ENCODE data around the gene DEGS2.
A peak's percentile ranks its signal among the peaks of the same experiment; 100 is the strongest.

The DEGS2 gene

GRCh38 chr14:100147691-100148464, 11.6 kb downstream of the DEGS2 start:
- DNase-seq: no peak

- DNase-seq: peak in 1 of 3 donors; percentile 23
Observed at GRCh38 chr14:100147181-100147631, 12.2 kb downstream of the DEGS2 start.

GRCh38 chr14:100146531-100147091, 12.8 kb downstream of the DEGS2 start:
- DNase-seq: peak in 1 of 3 donors; percentile 17

- DNase-seq: no peak
Observed at GRCh38 chr14:100145682-100146464, 13.6 kb downstream of the DEGS2 start.

- no peak for DNase-seq
Observed at GRCh38 chr14:100144996-100145646, 14.3 kb downstream of the DEGS2 start.

GRCh38 chr14:100144645-100144995, 14.8 kb downstream of the DEGS2 start:
- DNase-seq: no peak

GRCh38 chr14:100143934-100144333, 15.5 kb downstream of the DEGS2 start:
- no peak for DNase-seq

- DNase-seq: no peak
Observed at GRCh38 chr14:100143523-100143922, 15.9 kb downstream of the DEGS2 start.

- no peak for DNase-seq
Observed at GRCh38 chr14:100142073-100143040, 17.1 kb downstream of the DEGS2 start.

- no peak for DNase-seq
Observed at GRCh38 chr14:100141098-100141497, 18.3 kb downstream of the DEGS2 start.

GRCh38 chr14:100140452-100141078, 18.9 kb downstream of the DEGS2 start:
- DNase-seq: no peak

- no peak for DNase-seq
Observed at GRCh38 chr14:100138955-100139354, 20.5 kb downstream of the DEGS2 start.

GRCh38 chr14:100138082-100138787, 21.2 kb downstream of the DEGS2 start:
- no peak for DNase-seq

- DNase-seq: no peak
Observed at GRCh38 chr14:100137173-100137572, 22.3 kb downstream of the DEGS2 start.

- DNase-seq: no peak
Observed at GRCh38 chr14:100135784-100136183, 23.7 kb downstream of the DEGS2 start.

GRCh38 chr14:100135073-100135472, 24.4 kb downstream of the DEGS2 start:
- DNase-seq: no peak

- no peak for DNase-seq
Observed at GRCh38 chr14:100134586-100134985, 24.9 kb downstream of the DEGS2 start.

- DNase-seq: no peak
Observed at GRCh38 chr14:100132903-100133510, 26.4 kb downstream of the DEGS2 start.

GRCh38 chr14:100132161-100132902, 27.1 kb downstream of the DEGS2 start:
- DNase-seq: no peak

- no peak for DNase-seq
Observed at GRCh38 chr14:100131181-100131580, 28.3 kb downstream of the DEGS2 start.
